Measurements from ENCODE around the gene DNMT3A. TPM values are rescaled to one million over a fixed set of nuclear protein-coding genes. Genes with fewer than 3 reads are reported as not detected.

DNMT3A gene
- total RNA-seq, 1 experiment from 2014 or later: 4.3 TPM

- peak; percentile 28 for DNase-seq (ENCODE audit: low read depth)
Measured at GRCh38 chr2:25373269-25373981, 31.7 kb upstream of the DNMT3A start.

GRCh38 chr2:25372405-25373268 is 30.9 kb upstream of the DNMT3A start:
- no peak for DNase-seq (ENCODE audit: low read depth)

DNA sequence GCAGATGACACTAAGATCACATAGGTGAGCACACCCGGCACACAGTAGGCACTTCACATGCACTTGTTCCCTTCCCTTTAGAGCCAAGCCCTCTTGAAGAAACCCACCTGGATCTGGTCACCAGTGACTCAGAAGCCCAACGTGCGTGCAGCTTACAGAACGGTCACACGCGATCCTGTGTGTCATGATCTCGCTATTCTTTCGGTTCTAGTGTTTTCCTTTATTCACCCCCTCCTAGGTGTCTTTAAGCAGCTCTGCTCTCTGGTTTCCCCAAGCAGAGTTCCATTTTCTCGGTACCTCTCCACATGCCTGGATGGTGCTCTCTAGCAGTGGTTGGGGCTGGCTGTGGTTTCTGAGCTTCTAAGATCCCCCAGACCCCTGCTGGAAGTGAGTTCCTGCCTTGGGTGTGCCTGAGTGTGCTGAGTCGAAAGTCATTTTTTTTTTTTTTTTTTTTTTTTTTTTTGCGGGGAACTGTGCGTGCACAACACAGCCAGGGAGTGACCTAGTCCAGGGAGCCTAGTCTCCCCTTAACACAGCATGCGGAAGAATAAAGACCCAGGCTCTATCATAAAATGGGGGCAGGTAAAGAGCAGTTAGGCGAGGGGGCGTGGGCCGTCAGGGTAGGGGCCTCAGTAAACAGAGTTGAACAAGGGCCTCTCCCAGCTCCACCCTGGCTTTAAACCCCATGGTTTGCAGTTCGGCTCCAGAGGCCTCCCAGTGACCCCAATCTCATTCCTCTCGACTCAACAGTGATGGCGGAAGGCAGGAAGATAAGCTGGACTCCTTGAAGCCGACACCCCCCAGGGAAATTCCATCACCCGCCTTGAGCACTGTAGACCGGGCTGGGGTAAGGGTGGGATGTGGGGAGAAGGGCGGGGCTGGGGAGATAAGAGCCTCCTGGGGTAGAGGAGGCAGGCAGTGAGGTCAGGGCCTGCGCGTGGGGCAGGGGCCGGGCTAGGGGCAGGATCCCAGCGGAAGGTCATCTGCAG is 29.8 kb upstream of the DNMT3A start:
- no peak for DNase-seq (ENCODE audit: low read depth)

DNA sequence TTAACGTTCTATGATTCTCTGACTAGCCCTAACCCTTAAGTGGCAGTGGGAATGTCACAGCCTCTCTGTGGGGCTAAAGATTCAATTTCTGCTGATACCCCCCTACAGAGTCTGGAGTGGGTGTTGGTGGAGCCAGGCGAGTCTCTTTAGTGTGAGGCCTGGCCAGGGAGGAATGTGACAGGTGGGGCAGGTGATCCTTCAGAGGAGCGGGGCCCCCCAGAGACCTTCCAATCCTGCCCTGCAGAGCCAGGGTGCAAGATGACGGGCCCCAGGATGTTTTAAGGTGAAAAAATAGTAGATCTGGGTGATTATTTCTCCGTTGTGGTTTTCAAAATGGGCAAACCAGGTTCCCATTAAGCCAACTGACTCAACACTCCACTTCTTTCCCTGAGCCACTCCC is 28.2 kb upstream of the DNMT3A start:
- DNase-seq (ENCODE audit: low read depth): no peak

DNA sequence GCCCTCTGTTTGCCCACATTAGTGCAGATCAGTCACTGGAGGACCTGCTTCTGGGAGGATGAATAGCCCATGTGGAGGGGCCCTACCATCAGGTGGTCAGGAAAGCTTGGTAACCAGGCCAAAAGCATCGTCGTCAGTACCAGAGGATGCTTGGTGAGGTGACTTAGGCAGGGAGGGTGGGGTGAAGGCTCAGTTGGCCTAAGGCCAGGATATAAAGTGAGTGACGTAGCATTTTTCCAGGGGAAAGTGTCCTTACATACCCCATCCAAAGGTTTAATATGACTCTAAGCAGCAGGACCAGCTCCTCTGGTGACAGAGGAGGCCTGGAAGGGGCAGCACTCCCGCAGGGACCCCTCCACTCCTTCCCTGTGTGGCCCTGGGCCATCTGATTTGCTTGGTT is 27.7 kb upstream of the DNMT3A start:
- DNase-seq (ENCODE audit: low read depth): no peak

- no peak for DNase-seq (ENCODE audit: low read depth)
Measured at GRCh38 chr2:25368660-25369059, 26.9 kb upstream of the DNMT3A start.

DNA sequence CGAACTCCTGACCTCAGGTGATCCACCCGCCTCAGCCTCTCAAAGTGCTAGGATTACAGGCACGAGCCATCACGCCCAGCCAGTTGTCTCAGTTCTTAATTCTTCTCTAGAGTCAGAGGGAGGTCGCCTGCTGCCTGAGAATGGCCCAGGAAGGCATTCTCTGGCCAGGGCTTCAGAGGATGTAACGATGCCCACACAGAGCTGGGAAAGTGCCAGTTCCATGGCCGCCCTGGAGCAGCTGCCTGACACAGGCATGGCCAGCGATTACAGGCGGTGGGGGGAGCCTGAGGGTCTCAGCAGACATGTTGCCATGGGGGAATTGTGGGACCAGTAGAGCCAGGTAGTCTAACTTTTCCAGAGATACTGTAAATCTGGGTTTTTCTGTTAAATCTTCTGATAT is 25.6 kb upstream of the DNMT3A start:
- DNase-seq (ENCODE audit: low read depth): no peak

DNA sequence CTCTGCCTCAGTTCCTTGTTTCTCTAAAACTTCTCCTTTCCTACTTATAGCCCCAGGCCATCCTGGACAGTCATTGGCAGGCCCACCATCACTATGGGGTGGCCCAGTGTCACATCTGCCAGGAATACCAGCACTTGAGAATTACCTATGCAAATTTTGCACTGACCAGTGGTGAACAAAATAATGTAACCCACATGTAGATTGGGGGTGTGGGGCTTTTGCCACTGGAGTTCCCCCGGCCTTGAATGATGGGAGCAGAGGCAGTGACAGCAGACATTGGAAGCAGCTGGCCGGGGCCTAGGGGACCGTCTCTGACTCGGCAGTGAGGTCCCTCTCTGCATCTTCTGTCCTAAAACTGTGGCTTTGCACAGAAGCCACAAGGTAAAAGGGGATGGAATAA is 24.9 kb upstream of the DNMT3A start:
- no peak for DNase-seq (ENCODE audit: low read depth)

DNA sequence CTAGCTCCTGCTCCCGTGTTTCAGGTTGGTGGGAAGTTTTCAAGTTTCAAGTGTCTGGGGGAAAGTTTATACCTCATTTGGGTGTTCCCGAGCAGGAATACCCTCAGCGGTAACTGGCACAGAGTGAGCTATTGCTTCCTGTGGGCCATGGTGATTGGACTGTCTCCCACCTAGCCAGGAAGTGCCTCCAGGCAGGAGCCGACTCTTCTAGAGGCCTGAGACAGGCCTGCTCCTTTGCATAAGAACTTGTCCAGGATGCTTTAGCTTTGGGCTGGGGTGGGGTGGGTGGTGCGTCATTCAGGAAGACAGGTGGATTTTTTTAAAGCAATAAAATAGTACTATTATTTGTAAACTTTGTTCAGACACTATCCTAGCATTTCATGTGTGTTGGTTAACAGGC is 23.5 kb upstream of the DNMT3A start:
- DNase-seq (ENCODE audit: low read depth): no peak

GRCh38 chr2:25363733-25364132 is 22.0 kb upstream of the DNMT3A start:
- DNase-seq (ENCODE audit: low read depth): no peak

DNA sequence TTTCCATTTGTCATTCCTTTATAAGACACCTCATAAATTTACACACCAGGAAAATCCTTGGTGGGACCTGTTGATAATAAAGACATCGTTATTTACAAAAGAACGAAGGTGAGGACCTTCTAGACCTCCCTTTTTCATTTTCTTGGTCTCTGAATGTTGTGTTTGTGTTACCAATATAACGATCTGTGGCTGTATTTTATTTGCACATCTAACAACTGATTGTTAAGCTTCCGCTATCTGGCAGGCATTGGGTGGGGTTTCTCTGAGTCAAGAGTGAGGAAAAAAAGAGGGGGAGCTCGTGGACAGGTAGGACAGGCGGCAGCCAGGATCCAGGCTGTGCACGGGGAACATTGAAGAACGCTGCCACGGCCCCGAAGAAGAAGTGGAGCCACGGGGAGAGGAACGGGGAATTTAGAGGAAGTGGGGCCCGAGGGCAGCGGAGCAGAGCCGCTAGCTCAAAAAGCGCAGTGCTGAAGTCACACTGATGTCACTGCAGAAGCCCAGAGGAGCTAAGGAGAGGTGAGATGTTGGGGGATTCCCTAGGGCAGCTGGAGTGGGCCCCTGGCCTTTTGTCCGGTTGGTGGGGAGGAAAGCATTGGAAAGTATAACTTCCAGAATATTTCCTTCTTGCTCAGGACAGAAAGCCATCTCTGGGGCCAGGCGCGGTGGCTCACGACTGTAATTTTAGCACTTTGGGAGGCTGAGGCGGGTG is 20.9 kb upstream of the DNMT3A start:
- DNase-seq (ENCODE audit: low read depth): no peak

GRCh38 chr2:25362049-25362433 is 20.3 kb upstream of the DNMT3A start:
- DNase-seq (ENCODE audit: low read depth): peak; percentile 89

DNA sequence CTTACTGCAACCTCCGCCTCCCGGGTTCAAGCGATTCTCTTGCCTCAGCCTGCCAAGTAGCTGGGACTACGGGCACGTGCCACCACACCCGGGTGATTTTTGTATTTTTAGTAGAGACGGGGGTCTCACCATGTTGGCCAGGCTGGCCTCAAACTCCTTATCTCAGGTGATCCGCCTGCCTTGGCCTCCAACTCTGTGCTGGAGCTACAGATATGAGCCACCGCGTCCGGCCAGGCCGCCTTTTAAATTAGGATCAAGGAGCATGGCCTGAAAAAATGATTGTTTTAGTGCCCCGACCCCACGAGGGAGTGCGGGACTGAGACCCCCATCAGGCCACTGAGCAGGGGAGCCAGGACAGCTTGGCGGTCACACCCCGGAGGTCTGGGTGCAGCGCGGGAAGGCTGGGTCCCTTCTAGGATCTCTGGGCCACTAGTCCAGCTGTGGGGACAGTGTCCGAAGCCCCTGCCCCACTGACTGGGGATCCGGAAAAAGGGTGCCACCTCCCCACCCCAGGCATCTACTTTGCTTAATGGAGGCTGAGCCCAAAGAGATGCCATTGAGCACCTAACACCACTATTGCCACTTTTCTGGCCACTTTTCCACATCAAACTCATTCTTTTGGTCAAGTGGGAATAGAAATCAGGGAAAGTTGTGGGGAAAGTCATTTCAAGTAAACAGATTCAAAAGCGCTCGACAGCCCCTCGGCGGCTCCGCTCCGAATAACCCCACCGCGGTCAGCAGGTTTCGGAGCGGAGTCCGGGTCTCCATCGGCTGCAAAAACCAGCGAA is 19.7 kb upstream of the DNMT3A start:
- DNase-seq (ENCODE audit: low read depth): no peak

DNA sequence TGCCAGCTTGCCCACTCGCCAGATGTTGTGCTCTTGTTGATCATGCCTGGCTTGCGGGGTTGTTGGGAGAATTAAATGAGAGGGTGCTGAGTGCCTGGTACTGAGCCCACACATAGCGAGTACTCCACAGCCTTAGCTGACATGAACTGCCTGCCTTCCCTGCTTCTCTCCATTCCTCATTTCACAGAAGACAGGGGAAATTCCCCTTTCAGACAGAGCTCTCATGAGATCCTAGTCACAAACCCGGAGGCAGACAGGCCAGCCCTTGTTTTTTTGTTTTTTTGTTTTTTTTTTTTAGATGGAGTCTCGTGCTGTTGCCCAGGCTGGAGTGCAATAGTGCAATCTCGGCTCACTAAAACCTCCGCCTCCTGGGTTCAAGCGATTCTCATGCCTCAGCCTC is 17.1 kb upstream of the DNMT3A start:
- no peak for DNase-seq (ENCODE audit: low read depth)

GRCh38 chr2:25358249-25358815 is 16.6 kb upstream of the DNMT3A start:
- DNase-seq (ENCODE audit: low read depth): no peak

- no peak for DNase-seq (ENCODE audit: low read depth)
Measured at GRCh38 chr2:25356088-25356487, 14.4 kb upstream of the DNMT3A start.

GRCh38 chr2:25355270-25355669 is 13.5 kb upstream of the DNMT3A start:
- DNase-seq (ENCODE audit: low read depth): no peak

DNA sequence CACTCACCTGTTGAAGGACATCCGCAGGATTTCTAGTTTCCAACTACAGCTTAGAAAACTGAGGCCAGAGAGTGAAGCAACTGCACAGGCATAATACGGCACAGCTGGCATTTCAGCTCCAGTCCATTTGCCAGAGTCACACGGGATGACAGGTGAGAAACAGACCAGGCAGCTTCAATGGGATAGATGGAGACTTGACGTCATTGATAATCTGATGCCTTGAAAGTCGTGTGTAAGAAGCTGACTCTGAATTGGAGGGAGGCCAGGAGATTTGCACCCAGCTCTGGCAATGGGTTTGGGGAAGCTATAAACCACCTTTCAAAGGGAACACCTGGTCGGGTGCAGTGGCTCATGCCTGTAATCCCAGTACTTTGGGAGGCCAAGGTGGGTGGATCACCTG is 12.4 kb upstream of the DNMT3A start:
- DNase-seq (ENCODE audit: low read depth): no peak

- peak; percentile 90 for DNase-seq (ENCODE audit: low read depth)
Measured at GRCh38 chr2:25349397-25349796, 7.7 kb upstream of the DNMT3A start.

DNA sequence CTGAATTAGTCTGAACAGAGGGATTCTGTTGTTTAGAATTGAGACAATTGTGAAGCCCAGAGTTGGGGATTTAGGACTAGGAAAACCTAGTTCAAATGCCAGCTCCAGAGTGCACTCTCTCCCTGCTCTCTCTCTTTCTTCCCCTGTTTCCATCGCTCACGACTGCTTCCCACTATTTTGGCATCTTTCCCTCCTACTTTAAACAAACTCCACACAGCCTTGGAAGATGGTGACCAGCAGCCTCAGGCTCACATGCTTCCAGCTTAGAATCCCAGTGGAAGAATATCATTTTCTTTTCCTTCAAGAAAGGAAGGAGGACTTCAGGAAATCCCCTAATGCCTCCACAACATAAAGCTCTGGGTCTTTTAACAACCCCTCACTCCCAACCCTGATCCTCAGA is 6.1 kb upstream of the DNMT3A start:
- no peak for DNase-seq (ENCODE audit: low read depth)

Measured in HT1080 (cell line).